ENCODE results near the gene TCF4.

Gene TCF4

DNA sequence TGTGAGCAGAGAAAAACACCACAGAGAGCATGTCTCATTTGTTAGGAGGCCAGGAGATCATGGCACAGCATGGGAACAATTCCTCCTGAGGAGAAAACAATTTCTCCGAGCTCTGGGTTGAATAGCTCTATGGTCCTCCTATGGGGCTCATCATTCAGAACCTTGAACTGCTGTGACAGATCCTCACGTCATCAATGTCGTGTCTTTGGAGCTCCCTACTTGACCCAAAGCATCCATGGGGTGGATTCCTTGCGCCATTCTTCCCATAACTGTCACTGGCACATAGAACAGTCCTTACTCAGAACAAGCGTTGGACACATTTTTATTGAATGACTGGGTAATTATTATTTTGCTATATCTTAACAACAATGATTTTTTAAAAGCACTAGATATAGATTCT is 15.8 kb upstream of the TCF4 start:
- no peaks in the 10 kb centered on the region for H3K4me1 ChIP-seq (ENCODE audit: insufficient read depth, low read length)
- no peaks in the 10 kb centered on the region; the same call in 1 of the 2 replicates for H3K36me3 ChIP-seq (ENCODE audit: insufficient read depth, low read length)
- no peak overlapping the region for H3K9ac ChIP-seq (ENCODE audit: low read depth, low read length)
- H3K9me3 ChIP-seq (ENCODE audit: control insufficient read depth, insufficient read depth, low read length): no peaks in the 10 kb centered on the region

DNA sequence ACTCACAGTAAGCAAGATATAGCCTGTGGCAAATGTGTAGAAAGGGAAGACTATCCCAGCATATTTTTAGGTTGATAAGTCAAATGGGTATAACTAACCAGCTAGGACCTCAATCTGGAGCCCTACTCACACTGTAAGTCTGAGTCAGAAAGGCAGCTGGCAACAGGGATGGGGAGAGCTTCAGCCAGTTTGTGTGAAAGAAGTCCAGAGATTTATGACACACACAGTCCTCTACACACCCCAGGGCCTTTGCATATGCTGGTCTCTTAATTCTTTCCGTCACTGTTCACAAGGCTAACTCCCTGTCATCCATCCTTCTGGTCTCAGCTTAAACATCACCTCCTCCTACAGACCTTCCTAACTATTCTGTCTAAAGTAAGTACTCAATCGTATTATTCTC is 5.9 kb upstream of the TCF4 start:
- no peaks in the 10 kb centered on the region for H3K4me1 ChIP-seq (ENCODE audit: insufficient read depth, low read length)
- H3K9ac ChIP-seq (ENCODE audit: low read depth, low read length): no peak overlapping the region
- H3K9me3 ChIP-seq (ENCODE audit: control insufficient read depth, insufficient read depth, low read length): no peaks in the 10 kb centered on the region; the same call in 1 of the 2 replicates
- H3K36me3 ChIP-seq (ENCODE audit: insufficient read depth, low read length): no peaks in the 10 kb centered on the region; the same call in 1 of the 2 replicates

DNA sequence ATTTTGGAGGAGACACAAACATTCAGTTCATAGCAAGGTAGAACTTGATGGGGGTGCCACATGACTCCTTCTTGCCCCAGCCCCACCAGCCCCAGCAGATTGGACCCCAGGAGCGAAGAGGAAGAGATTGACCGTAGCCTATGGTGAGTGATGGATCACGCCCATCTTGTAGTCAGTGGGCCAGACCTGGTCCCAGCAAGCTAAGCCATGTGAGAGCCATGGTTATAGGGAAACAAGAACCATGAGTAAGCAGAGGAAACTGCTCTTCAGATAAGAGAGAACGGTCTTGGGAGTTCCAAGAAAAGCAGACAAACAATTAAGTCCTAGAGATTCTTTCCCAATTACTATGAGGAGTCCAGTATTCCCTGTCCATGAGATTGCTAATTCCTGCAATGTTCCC is 4.6 kb upstream of the TCF4 start:
- no peaks in the 10 kb centered on the region for H3K36me3 ChIP-seq (ENCODE audit: insufficient read depth, low read length)
- H3K4me1 ChIP-seq (ENCODE audit: insufficient read depth, low read length): no peaks in the 10 kb centered on the region
- no peak overlapping the region for H3K9ac ChIP-seq (ENCODE audit: low read depth, low read length)
- H3K9me3 ChIP-seq (ENCODE audit: control insufficient read depth, insufficient read depth, low read length): no peaks in the 10 kb centered on the region; the same call in 1 of the 2 replicates

DNA sequence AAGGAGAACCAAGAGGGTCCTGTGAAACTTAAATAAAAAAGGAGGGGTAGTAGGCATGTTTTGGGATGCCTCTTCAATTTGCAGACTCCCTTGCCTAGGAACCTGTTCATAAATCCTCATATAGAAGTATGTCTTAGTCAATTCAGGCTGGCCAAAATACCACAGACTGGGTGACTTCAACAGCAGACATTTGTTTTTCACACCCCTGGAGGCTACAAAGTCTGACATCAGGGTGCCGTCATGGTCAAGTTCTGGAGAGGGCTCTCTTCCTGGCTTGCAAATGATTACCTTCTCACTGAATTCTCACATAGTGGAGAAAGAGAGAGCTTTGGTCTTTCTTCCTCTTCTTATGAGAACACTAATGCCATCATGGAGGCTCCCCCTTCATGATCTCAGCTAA is 4.1 kb upstream of the TCF4 start:
- no peaks in the 10 kb centered on the region for H3K4me1 ChIP-seq (ENCODE audit: insufficient read depth, low read length)
- H3K9ac ChIP-seq (ENCODE audit: low read depth, low read length): no peak overlapping the region; the same call in 1 of the 2 replicates

DNA sequence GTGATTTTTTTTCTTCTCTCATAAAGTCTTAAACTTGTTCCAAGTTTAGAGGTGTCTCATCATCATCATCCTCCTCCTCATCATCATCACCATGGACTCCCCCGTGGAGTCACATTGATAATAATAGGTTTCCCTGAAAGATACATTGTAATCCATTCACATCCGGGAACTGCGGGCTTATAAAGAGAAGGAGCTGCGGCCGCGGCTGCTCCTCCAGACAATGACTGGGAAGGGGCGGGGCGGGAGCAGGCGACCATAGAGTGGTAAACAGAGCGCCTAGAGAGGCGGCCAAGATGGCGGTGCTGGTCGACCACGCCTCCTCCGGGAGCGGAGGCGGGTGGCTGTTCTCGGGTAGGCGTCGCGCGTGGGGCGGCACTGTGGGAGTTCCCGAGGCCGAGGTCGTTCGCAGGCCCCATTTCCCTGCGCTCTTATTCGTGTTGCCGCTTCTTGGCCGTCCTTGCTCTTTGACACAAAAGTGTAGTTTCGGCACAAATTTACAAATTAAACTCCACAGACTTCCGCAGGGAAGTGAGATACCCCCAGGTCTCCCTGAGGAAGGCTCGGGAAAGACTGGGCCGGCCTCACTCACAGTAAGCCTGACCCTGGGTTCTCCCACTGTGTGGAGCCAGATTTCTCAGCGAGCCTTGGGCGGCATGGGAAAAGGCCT is 1.8 kb upstream of the TCF4 start:
- H3K36me3 ChIP-seq (ENCODE audit: insufficient read depth, low read length): no peaks in the 10 kb centered on the region
- peak overlapping the region; percentile 76 for H3K9ac ChIP-seq (ENCODE audit: low read depth, low read length)
- H3K9me3 ChIP-seq (ENCODE audit: control insufficient read depth, insufficient read depth, low read length): no peaks in the 10 kb centered on the region
- H3K4me1 ChIP-seq (ENCODE audit: insufficient read depth, low read length): peaks cover 9% of the 10 kb centered on the region

More for the DNA sequence above, 4.1 kb upstream of the TCF4 start:
- no peaks in the 10 kb centered on the region; the same call in 1 of the 2 replicates for H3K9me3 ChIP-seq (ENCODE audit: control insufficient read depth, insufficient read depth, low read length)
- no peaks in the 10 kb centered on the region for H3K36me3 ChIP-seq (ENCODE audit: insufficient read depth, low read length)

DNA sequence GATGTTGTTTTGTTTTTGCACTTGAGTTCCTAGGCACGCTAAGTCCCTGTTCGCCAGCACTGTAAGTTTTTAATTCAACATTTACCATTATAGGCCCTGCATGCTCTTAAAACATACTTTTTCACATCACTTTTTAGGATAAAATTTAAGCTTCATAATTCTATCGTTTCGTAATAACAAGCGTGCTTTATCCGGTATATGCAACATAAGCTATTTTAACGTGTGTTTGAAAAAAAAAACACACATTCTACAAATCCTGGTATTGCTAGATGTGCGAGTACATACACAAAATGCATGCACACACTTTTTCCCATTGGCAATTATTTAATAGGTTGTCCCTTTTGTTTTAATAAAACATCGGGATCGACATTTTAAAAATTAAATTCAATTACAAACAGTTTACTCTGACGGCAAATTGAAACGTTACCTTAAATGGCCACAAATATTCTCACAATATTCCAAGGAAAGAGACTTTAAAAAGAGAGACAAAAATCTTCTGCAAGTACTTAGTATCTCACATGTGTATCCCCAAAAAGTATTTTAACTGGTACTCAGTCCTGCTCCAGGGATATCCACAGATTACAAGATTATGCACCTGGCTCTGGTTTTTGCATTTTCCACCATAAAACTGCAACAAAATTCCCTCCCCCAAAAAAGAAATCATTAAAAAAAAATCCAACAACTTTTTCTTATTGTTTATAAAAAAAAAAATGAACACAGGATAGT is 1.0 kb upstream of the TCF4 start:
- Histone ChIP-seq H3K9ac (ENCODE audit: low read depth, low read length) (peak overlapping the region; percentile 76), H3K4me1 (ENCODE audit: insufficient read depth, low read length) (peaks cover 9% of the 10 kb centered on the region), H3K9me3 (ENCODE audit: control insufficient read depth, insufficient read depth, low read length) (no peaks in the 10 kb centered on the region), H3K36me3 (ENCODE audit: insufficient read depth, low read length) (no peaks in the 10 kb centered on the region)

DNA sequence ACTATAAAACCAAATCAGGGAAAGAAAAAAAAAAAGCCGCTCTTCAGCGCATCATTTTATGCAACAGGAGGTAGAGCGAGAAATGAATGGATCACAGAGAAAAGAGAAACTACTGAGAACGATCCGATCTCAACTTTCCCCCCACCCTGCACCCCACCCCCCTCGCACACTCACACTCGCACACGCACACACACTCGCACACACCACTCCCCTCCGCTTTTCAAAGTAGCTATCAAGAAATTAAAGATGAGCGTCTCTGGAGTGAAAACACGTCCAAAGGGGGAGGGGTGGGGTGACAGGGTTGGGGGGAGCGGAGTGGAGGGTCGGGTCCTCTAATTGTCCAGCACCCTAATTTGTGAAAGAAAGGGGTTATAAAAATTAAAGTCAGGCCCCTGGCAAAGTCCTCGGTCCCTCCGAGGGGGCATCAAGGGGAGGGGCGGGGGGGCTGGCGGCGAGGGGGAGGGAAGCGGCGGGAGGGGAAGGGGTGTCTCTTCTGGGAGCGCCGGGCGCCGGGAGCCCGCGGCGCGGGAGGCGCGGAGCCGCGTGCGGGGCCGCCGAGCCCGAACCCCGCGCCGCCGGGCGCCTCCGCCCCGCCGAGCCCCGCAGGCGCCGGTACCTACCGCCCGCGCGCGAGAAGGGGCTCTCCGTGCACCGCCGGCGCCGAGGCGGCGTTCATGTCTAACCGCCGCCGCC is 428 bp downstream of the TCF4 start:
- Histone ChIP-seq H3K9me3 (ENCODE audit: control insufficient read depth, insufficient read depth, low read length) (no peaks in the 10 kb centered on the region), H3K36me3 (ENCODE audit: insufficient read depth, low read length) (no peaks in the 10 kb centered on the region), H3K4me1 (ENCODE audit: insufficient read depth, low read length) (peaks cover 18% of the 10 kb centered on the region), H3K9ac (ENCODE audit: low read depth, low read length) (peak overlapping the region; percentile 67; the same call in 1 of the 2 replicates)

DNA sequence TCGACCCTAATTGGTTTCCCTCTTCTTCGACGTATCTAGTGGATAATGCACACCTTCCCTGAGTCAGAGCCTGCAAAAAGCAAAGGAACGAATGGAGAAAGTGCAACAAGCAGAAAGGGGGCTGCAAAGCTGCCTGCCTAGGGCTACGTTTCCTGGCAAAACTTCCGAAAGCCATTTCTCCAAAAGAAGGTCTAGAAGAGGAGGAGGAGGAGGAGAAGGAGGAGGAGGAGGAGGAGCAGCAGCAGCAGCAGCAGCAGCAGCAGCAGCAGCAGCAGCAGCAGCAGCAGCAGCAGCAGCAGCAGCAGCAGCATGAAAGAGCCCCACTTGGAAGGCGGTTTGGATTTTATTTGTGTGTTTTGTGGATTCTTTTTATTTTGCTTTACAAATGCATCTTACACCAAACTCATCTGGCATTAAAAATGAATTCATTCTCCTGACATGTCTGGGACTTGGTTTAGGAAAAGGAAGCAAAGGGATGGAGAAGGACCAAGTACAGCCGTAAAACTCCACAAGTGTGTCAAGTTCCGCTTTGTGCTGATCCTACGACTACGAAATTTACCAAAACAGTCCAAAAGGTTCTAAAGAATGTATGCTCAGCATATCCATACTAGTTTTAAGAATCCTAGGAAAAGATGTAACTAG is 2.0 kb downstream of the TCF4 start:
- Histone ChIP-seq H3K4me1 (ENCODE audit: insufficient read depth, low read length) (peaks cover 30% of the 10 kb centered on the region), H3K9ac (ENCODE audit: low read depth, low read length) (peak overlapping the region; percentile 42), H3K36me3 (ENCODE audit: insufficient read depth, low read length) (no peaks in the 10 kb centered on the region)

DNA sequence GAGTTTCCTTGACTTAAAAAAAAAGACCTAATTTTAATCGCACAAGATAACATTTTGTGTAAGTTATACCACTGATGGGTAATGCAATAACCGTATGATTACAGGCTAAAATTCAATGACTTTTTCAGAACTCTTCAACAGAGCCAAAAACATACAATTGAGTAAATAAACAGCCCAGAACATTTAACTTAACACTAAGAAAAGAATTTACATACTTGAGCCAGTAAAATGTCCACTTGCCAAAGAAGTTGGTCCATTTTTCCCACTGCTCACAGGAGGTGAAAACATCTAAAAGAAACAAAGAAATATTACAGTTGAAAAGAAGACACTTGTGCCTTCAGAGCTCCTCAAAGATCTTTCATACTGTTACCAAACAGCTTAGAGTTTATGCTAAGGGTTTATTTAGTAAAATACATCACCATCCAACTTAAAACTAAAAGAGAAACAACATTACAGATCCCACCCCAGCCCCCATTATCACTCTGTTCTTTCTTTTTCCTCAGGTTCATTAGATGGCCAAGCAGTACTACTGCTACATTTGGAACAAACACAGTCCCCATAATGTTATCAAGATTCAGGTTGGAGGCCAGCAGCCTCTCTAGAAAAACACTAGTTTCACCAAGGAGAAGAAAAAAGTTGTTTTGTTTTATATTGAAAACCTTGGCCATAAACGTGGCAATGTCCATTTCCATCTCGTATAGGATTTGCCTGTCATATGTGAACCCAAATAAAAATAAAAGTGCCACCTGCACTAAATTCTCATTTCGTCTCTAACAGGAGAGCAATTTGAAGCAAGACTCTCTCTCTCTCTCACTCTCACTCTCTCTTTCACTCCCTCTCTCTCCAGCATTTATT is 2.7 kb downstream of the TCF4 start:
- H3K36me3 ChIP-seq (ENCODE audit: insufficient read depth, low read length): no peaks in the 10 kb centered on the region
- peak overlapping the region; percentile 42 for H3K9ac ChIP-seq (ENCODE audit: low read depth, low read length)
- H3K4me1 ChIP-seq (ENCODE audit: insufficient read depth, low read length): peaks cover 36% of the 10 kb centered on the region
- H3K9me3 ChIP-seq (ENCODE audit: control insufficient read depth, insufficient read depth, low read length): no peaks in the 10 kb centered on the region

More for the DNA sequence above, 2.0 kb downstream of the TCF4 start:
- no peaks in the 10 kb centered on the region for H3K9me3 ChIP-seq (ENCODE audit: control insufficient read depth, insufficient read depth, low read length)

DNA sequence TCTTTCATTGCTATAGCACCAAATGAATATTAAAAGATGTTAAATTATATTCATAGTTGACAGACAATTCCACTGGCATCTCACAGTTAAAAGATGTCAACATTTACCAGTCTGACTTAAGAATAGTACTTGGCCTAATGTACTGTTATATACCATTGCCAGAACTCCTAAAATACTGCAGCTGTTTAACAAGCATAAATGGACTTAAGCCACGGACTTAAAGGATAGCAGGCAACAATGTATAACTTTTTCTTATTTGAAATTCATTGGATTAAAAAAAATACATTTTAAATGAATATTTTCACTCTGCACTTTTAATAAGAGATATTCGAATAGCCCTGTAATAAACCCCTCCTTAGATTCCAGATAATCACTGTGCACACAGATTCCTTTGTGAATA is 3.8 kb downstream of the TCF4 start:
- H3K4me1 ChIP-seq (ENCODE audit: insufficient read depth, low read length): peaks cover 45% of the 10 kb centered on the region
- no peak overlapping the region for H3K9ac ChIP-seq (ENCODE audit: low read depth, low read length)
- no peaks in the 10 kb centered on the region for H3K36me3 ChIP-seq (ENCODE audit: insufficient read depth, low read length)
- no peaks in the 10 kb centered on the region for H3K9me3 ChIP-seq (ENCODE audit: control insufficient read depth, insufficient read depth, low read length)

DNA sequence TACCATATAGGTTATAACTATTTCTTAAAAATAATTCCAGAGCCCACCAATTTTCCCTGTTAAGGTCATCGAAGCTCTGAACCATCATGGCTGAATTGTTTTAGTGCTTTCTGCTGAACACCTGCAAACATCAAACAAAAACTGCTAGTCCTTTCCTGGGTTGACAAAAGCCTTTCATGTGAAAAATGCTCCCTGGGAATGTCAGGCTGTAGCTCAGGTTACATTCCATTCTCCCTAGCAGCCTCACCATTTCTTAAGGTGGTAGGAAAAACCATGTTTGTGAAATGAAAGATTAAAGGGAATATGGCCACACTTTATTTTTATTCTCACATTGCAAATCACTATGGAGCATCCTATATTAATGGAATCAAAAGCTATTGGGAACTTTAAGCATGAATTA is 5.7 kb downstream of the TCF4 start:
- H3K9ac ChIP-seq (ENCODE audit: low read depth, low read length): no peak overlapping the region
- no peaks in the 10 kb centered on the region for H3K9me3 ChIP-seq (ENCODE audit: control insufficient read depth, insufficient read depth, low read length)
- H3K36me3 ChIP-seq (ENCODE audit: insufficient read depth, low read length): no peaks in the 10 kb centered on the region
- H3K4me1 ChIP-seq (ENCODE audit: insufficient read depth, low read length): peaks cover 54% of the 10 kb centered on the region

DNA sequence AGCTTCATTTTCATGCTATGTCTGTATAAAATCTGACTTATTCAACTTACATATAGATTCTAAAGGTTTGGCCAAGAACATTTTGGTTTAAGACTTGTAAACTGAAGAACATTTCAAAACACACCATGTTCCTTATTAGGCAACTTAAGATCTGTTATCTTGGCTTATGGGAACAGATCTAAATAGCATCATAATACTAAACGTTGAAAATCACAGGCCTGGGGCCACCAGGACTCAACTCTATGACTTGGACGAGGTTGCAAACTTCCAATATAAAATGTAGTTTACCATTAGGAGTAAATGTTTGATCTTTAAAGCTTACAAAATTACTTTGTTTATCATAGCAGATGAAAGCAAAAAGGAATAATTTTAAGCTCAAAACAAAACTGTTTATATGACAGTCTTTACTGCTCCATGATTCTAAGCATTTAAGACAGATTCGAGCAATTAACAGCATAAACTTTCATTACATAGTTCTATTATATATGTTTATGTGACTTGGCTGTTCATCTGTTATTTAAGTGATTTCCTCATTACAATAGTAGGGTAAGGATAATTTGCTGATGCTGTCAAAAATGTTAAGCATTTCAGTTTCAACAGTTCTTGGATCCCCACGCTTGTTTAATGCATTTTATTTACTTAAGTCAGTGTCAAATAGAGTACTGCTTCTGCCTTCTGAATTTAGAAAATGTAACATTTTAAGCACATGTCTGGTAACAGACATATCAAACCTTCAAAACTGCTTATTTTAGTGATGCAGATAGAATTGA is 8.3 kb downstream of the TCF4 start:
- Histone ChIP-seq H3K9ac (ENCODE audit: low read depth, low read length) (no peak overlapping the region; the same call in 1 of the 2 replicates), H3K4me1 (ENCODE audit: insufficient read depth, low read length) (peaks cover 49% of the 10 kb centered on the region), H3K9me3 (ENCODE audit: control insufficient read depth, insufficient read depth, low read length) (no peaks in the 10 kb centered on the region), H3K36me3 (ENCODE audit: insufficient read depth, low read length) (peaks cover 6% of the 10 kb centered on the region; the same call in 1 of the 2 replicates)
